HUES64 (cell line): ENCODE results near the gene TOPORS.

Source experiments
- H3K27ac ChIP-seq: 2 replicates; pipeline ENCODE4 v1.7.0; 2013; ENCODE audit warnings: low read depth, low read length, inconsistent platforms
- H3K27me3 ChIP-seq: 2 replicates; pipeline ENCODE4 v1.6.1; 2013; ENCODE audit warnings: mild to moderate bottlenecking, low read length; ENCODE audit not compliant: insufficient read depth
- H3K36me3 ChIP-seq: 2 replicates; pipeline ENCODE4 v1.6.1; 2013; ENCODE audit warnings: mild to moderate bottlenecking, low read length; ENCODE audit not compliant: insufficient read depth
- H3K4me1 ChIP-seq: 2 replicates; pipeline ENCODE4 v1.6.1; 2013; ENCODE audit warnings: mild to moderate bottlenecking, low read length, moderate library complexity; ENCODE audit not compliant: insufficient read depth
- H3K4me3 ChIP-seq: 2 replicates; pipeline ENCODE4 v1.5.1; 2013; ENCODE audit warnings: mild to moderate bottlenecking, low read length, moderate library complexity
- H3K9ac ChIP-seq: 2 replicates; pipeline ENCODE4 v1.6.1; 2013; ENCODE audit warnings: mild to moderate bottlenecking, low read depth, low read length
- H3K9me3 ChIP-seq: 2 replicates; pipeline ENCODE4 v1.6.1; 2013; ENCODE audit warnings: low read depth, low read length; ENCODE audit not compliant: insufficient read depth
- WGBS: fragments of 150-250, 120-280 bp; methylation state at CpG from one replicate; pipeline ENCODE4 v1.1.7; 2013; ENCODE audit warnings: missing lambda C conversion rate; 5-methylcytosine and 5-hydroxymethylcytosine counted together

TOPORS gene

GRCh38 chr9:32502464-32502863, 49.9 kb downstream of the TOPORS start:
- WGBS, result 86% methylated on average over 3 of the region's 4 CpGs
- H3K36me3 ChIP-seq, result peaks cover 14% of the 10 kb centered on the region
- no peak overlapping the region for H3K4me3 ChIP-seq
- H3K9me3 ChIP-seq, result no peaks in the 10 kb centered on the region
- H3K9ac ChIP-seq, result no peak overlapping the region
- H3K27ac ChIP-seq, result no peak overlapping the region
- no peaks in the 10 kb centered on the region; the same call in 1 of the 2 replicates for H3K4me1 ChIP-seq
- H3K27me3 ChIP-seq, result no peaks in the 10 kb centered on the region

GRCh38 chr9:32501868-32502267, 50.5 kb downstream of the TOPORS start:
- H3K4me1 ChIP-seq, result no peaks in the 10 kb centered on the region; the same call in 1 of the 2 replicates
- 81% methylated on average over 1 of the region's 1 CpG for WGBS
- no peak overlapping the region for H3K4me3 ChIP-seq
- H3K36me3 ChIP-seq, result peaks cover 14% of the 10 kb centered on the region
- no peaks in the 10 kb centered on the region for H3K27me3 ChIP-seq
- H3K9me3 ChIP-seq, result no peaks in the 10 kb centered on the region
- H3K9ac ChIP-seq, result no peak overlapping the region
- H3K27ac ChIP-seq, result no peak overlapping the region

GRCh38 chr9:32500768-32501167, 51.6 kb downstream of the TOPORS start:
- no peaks in the 10 kb centered on the region for H3K9me3 ChIP-seq
- H3K36me3 ChIP-seq, result peaks cover 14% of the 10 kb centered on the region
- H3K27ac ChIP-seq, result no peak overlapping the region
- H3K27me3 ChIP-seq, result no peaks in the 10 kb centered on the region
- no peak overlapping the region for H3K4me3 ChIP-seq
- WGBS, result 95% methylated on average over 2 of the region's 2 CpGs
- H3K4me1 ChIP-seq, result no peaks in the 10 kb centered on the region; the same call in 1 of the 2 replicates
- H3K9ac ChIP-seq, result no peak overlapping the region

- Histone ChIP-seq H3K36me3 (peaks cover 14% of the 10 kb centered on the region), H3K9me3 (no peaks in the 10 kb centered on the region), H3K4me3 (no peak overlapping the region), H3K9ac (no peak overlapping the region), H3K27ac (no peak overlapping the region), H3K27me3 (no peaks in the 10 kb centered on the region), H3K4me1 (no peaks in the 10 kb centered on the region)
Measured at GRCh38 chr9:32497921-32498320, 54.5 kb downstream of the TOPORS start.

GRCh38 chr9:32490601-32491000, 61.8 kb downstream of the TOPORS start:
- Histone ChIP-seq H3K36me3 (peaks cover 15% of the 10 kb centered on the region), H3K27ac (no peak overlapping the region), H3K9ac (no peak overlapping the region), H3K4me3 (no peak overlapping the region), H3K27me3 (no peaks in the 10 kb centered on the region), H3K4me1 (no peaks in the 10 kb centered on the region), H3K9me3 (no peaks in the 10 kb centered on the region)
- 77% methylated on average over 3 of the region's 3 CpGs for WGBS
